WI38 (cell line): ENCODE data around the gene PDCD4.
"Not testable (repeated sequence)": the region's sequence is repeated elsewhere in the genome, so short reads cannot be mapped to it uniquely, and the experiment has no call there.

Source experiments
- H3K4me3 ChIP-seq: 2 replicates; pipeline ENCODE4 v1.5.1; 2011; ENCODE audit warnings: low read depth, mild to moderate bottlenecking, control low read depth, low read length
- TF ChIP-seq, protein P1 (sequence below): IDR thresholded peaks from 2 replicates; pipeline ENCODE4 v1.5.1; 2012; ENCODE audit warnings: low read depth, mild to moderate bottlenecking, control low read depth, low read length

Gene PDCD4

DNA sequence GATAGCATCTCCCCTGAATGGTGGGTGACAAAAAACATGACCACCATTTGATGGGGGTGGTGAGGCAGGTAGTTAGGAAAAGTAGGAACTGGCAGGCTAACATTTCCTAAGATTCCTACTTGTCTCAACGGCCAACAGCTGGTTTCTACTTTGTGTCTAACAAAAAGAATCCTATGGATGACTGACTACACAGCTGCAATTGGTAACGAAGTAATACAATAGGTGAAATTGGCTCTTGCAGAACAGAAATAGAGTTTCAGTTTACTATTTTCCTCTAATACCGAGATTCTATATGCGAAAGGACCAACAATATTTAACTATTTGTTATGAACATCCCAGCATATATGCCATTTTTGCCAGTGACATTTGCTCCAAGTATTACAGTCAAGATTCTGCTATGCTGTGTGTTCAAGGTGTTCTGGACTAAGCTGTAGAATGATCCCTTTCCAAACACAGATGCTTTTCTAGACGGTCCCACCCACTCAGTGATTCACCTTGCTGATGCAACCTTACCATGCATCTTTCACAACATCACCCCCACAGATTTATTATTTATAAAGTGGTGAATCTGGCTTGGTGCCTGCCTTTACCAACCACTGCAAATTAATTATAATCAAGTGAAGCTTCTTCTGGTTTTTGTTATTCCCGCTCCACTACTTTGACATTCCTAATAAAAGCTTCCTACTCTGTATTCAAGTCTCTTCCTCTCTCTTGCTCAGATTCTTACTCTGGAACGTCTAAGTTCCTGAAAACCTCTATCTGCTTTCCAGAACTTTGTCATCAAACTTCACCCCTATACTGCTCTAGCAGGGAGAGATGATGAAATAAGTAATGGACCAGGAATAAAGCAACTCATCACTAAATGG, 30.5 kb downstream of the PDCD4 start:
- H3K4me3 ChIP-seq = no peak overlapping the region
- TF ChIP-seq, protein P1, sequence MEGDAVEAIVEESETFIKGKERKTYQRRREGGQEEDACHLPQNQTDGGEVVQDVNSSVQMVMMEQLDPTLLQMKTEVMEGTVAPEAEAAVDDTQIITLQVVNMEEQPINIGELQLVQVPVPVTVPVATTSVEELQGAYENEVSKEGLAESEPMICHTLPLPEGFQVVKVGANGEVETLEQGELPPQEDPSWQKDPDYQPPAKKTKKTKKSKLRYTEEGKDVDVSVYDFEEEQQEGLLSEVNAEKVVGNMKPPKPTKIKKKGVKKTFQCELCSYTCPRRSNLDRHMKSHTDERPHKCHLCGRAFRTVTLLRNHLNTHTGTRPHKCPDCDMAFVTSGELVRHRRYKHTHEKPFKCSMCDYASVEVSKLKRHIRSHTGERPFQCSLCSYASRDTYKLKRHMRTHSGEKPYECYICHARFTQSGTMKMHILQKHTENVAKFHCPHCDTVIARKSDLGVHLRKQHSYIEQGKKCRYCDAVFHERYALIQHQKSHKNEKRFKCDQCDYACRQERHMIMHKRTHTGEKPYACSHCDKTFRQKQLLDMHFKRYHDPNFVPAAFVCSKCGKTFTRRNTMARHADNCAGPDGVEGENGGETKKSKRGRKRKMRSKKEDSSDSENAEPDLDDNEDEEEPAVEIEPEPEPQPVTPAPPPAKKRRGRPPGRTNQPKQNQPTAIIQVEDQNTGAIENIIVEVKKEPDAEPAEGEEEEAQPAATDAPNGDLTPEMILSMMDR = no peak

DNA sequence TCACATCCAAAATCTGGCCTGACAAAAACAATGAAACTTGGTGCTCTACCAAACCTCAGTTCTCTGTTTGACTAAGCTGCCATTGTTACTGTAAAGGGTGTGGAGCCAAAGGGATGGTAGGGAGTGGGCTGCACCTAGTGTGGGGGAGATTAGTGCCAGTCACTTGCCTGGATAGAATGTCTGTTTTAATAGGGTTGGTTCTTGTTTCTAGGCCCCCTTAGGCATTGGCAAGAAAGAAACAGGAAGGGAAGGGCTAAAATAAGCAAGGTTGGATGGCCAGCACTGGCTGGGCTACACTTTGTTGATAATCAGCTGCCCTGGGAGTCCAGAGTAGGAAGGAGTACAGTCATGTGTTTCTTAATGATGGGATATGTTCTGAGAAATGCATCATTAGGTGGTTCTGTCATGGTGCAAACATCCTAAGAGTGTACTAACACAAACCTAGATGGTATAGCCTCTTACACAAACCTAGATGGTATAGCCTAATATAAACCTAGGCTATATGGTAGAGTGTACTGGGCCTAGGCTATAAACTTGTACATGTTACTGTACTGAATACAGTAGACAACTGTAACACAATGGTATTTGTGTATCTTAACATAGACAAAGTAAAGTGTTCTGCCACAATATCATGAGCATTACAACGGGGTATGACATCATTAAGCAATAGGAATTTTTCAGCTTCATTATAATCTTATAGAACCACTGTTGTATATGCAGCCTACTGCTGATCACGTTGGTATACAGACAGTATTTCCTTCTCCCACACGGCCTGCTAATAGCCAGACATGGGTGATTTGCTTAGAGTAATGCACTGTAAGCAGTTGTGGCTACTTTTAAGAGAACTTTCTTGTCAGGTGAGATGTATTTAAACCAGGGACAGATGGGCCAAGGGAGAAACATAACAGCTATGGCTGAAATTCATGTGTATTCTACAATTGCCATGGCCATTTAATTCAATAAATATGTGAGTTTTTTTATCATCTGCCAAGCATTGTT, 31.9 kb downstream of the PDCD4 start:
- TF ChIP-seq, protein P1 = no peak
- no peak overlapping the region for H3K4me3 ChIP-seq

DNA sequence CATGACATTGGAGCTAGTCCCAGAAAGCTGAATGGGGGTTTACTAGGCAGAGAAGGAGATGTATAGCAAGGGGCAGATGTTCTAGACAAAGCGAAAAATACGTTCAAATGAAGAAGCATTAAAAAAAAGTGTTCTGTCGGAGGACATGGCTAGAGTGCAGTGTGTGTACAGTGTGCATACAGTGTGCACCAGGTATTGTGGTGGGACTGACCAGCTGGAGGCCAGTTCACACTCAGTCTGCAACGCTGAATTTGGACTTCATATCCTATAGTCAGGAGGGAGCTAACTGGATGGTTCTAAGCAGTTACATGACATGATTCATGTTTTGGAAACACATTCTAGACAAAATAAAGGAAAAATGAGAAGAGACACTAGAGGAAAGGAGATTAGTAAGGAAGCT, 38.4 kb downstream of the PDCD4 start:
- TF ChIP-seq, protein P1 = no peak
- H3K4me3 ChIP-seq = no peak overlapping the region

DNA sequence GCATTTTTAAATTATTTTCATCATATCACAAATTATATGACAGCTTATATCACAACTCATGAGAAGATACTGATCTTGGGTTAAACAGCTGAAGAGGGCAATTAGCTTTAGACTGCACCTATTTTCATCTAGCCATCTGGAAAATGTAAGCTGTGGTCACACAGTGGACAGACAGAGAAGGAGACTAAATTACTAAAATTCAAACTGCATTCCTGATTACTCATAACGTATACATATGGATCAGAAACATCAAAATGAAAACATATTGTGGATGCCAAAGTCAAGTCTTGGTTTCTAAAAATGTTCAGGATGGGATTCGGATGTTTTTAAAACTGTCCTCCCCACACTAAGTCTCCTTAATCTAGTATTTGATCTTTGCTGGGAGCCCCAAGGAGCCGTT, 40.6 kb downstream of the PDCD4 start:
- TF ChIP-seq, protein P1 = no peak
- H3K4me3 ChIP-seq = no peak overlapping the region

DNA sequence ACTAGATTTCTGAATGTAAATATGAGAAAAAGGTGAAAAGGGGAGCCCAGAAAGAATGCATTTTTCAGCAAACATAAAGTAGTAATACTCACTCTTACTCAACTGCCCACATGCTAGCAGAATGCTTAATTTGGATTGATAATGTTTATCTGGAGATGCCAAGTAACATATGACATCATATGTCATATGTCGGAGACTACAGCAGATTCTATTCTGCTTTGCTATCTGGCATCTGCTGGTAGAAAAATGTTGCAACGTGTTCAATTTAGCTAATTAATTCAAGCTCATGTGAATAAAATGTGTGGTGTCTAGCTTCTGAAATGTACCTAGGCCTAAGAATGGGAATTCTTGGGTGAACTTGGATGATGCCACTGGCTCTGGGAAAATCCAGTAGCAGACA, 42.7 kb downstream of the PDCD4 start:
- TF ChIP-seq, protein P1 = no peak
- H3K4me3 ChIP-seq = no peak overlapping the region

DNA sequence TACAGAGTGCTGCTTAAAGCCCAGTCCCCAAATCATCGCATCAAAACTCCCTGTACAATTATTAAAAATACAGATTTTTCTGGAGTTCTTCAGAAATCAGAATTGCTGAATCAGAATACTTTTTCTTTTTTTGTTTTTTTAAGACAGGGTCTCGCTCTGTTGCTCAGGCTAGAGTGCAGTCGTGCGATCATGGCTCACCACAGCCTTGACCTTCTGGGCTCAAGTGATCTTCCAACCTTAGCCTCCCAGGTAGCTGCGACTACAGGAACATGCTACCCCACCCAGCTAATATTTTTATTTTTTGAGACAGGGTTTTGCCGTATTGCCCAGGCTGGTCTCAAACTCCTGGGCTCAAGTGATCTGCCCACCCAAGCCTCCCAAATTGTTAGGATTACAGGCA, 43.3 kb downstream of the PDCD4 start:
- no peak overlapping the region for H3K4me3 ChIP-seq
- TF ChIP-seq, protein P1 = no peak

DNA sequence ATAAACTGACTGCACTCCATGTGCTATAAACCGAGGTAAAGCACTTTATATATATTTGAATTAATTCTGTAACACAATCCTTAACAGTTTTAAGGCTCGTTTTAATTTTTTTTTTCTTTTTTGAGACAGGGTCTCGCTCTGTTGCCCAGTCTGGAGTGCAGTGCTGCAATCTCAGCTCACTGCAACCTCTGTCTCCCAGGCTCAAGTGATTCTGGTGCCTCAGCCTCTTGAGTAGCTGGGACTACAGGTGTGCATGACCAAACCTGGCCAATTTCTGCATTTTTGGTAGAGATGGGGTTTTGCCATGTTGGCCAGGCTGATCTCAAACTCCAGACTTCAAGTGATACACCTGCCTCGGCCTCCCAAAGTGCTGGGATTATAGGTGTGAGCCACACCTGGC, 43.9 kb downstream of the PDCD4 start:
- not testable (repeated sequence) for H3K4me3 ChIP-seq
